HUES6 (cell line): Measurements from ENCODE around the gene ACSF3.
"Not testable (repeated sequence)": the region's sequence is repeated elsewhere in the genome, so short reads cannot be mapped to it uniquely, and the experiment has no call there.

Source experiments
- H3K27ac ChIP-seq: 2 replicates; pipeline ENCODE4 v1.7.0; 2013; ENCODE audit warnings: low read depth, mild to moderate bottlenecking, low read length, inconsistent platforms
- H3K27me3 ChIP-seq: 2 replicates; pipeline ENCODE4 v1.6.1; 2013; ENCODE audit warnings: low read length; ENCODE audit not compliant: control insufficient read depth, insufficient read depth
- H3K36me3 ChIP-seq: 2 replicates; pipeline ENCODE4 v1.6.1; 2013; ENCODE audit warnings: low read length; ENCODE audit not compliant: control insufficient read depth, insufficient read depth
- H3K4me1 ChIP-seq: 2 replicates; pipeline ENCODE4 v1.6.1; 2013; ENCODE audit warnings: low read length; ENCODE audit not compliant: control insufficient read depth, insufficient read depth
- H3K4me3 ChIP-seq: 2 replicates; pipeline ENCODE4 v1.5.1; 2013; ENCODE audit warnings: low read depth, low read length
- H3K9ac ChIP-seq: one replicate; pipeline ENCODE4 v1.6.1; 2013; ENCODE audit warnings: mild to moderate bottlenecking, low read length
- H3K9me3 ChIP-seq: 2 replicates; pipeline ENCODE4 v1.6.1; 2013; ENCODE audit warnings: low read depth, low read length; ENCODE audit not compliant: control insufficient read depth, insufficient read depth

Gene ACSF3

GRCh38 chr16:89066721-89067120, 26.9 kb upstream of the ACSF3 start:
- peaks cover 8% of the 10 kb centered on the region; the same call in 1 of the 2 replicates for H3K9me3 ChIP-seq
- no peak overlapping the region for H3K9ac ChIP-seq
- H3K27ac ChIP-seq, result no peak overlapping the region
- H3K27me3 ChIP-seq, result no peaks in the 10 kb centered on the region; the same call in 1 of the 2 replicates
- H3K36me3 ChIP-seq, result no peaks in the 10 kb centered on the region
- H3K4me1 ChIP-seq, result no peaks in the 10 kb centered on the region
- H3K4me3 ChIP-seq, result no peak overlapping the region

DNA sequence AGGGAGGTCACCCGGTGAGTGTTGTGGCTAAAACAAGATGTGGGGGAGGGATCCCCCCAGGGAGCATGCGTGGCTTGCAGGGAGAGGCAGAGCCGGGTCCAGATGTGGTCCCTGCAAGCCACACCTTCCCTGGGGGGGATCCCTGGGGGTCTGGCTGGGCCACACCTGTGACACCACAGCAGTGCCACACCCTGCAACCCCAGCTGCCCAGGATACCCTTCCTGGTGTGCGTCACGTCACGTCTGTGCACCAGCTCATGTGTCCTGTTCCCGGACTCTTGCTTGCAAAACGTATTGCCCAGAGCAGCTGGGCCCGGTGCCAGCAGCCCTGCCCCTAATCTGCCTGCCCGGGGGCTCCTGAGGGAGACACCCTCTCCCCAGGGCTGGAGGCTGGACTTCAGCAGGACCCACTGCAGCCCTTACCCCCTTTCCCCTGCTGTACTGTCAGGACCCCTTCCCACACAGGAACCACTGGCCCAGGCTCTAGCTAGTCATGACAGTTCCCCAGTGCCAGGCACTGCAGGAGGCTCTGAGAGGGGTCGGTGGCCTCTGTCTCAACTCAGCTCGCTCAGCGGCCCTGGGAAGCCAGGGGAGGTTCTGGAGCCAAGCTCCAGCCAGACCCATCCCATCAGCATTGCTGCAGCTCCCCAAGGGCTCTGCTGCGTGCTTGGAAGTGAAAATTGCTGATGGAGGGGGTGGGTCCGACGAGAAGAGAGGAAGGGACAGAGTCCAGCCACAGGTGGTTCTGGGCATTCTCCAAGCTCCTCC, 25.8 kb upstream of the ACSF3 start:
- H3K9ac ChIP-seq, result no peak overlapping the region
- no peak overlapping the region for H3K27ac ChIP-seq
- no peaks in the 10 kb centered on the region; the same call in 1 of the 2 replicates for H3K27me3 ChIP-seq
- H3K4me3 ChIP-seq, result no peak overlapping the region
- no peaks in the 10 kb centered on the region for H3K36me3 ChIP-seq
- H3K4me1 ChIP-seq, result no peaks in the 10 kb centered on the region
- peaks cover 8% of the 10 kb centered on the region; the same call in 1 of the 2 replicates for H3K9me3 ChIP-seq

DNA sequence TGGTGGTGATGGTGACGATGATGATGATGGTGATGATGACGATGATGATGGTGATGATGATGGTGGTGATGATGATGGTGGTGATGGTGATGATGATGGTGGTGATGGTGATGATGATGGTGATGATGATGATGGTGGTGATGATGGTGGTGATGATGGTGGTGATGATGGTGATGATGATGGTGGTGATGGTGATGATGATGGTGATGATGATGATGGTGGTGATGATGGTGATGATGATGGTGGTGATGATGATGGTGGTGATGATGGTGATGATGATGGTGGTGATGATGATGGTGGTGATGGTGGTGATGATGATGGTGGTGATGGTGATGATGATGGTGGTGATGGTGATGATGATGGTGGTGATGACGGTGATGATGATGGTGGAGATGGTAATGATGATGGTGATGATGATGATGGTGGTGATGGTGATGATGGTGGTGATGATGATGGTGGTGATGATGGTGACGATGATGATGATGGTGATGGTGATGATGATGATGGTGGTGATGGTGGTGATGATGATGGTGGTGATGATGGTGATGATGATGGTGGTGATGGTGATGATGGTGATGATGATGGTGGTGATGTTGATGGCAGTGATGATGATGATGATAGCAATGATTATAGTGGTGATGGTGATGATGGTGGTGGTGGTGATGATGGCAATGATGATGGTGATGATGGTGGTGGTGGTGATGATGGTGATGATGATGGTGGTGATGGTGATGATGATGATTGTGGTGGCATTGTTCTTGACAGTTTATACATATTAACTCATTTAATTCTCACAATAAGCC, 24.6 kb upstream of the ACSF3 start:
- H3K4me3 ChIP-seq, H3K27ac ChIP-seq, H3K27me3 ChIP-seq, H3K36me3 ChIP-seq, H3K4me1 ChIP-seq, H3K9ac ChIP-seq: not testable (repeated sequence)
- peaks cover 12% of the 10 kb centered on the region for H3K9me3 ChIP-seq

- H3K9ac ChIP-seq, result no peak overlapping the region
- no peak overlapping the region for H3K27ac ChIP-seq
- H3K9me3 ChIP-seq, result peaks cover 21% of the 10 kb centered on the region
- H3K36me3 ChIP-seq, result no peaks in the 10 kb centered on the region
- H3K27me3 ChIP-seq, result no peaks in the 10 kb centered on the region; the same call in 1 of the 2 replicates
- no peak overlapping the region for H3K4me3 ChIP-seq
- H3K4me1 ChIP-seq, result no peaks in the 10 kb centered on the region
Observed at GRCh38 chr16:89069920-89070319, 23.7 kb upstream of the ACSF3 start.

- Histone ChIP-seq H3K4me1 (no peaks in the 10 kb centered on the region), H3K9me3 (peaks cover 28% of the 10 kb centered on the region), H3K9ac (no peak overlapping the region), H3K27me3 (no peaks in the 10 kb centered on the region; the same call in 1 of the 2 replicates), H3K4me3 (no peak overlapping the region), H3K36me3 (no peaks in the 10 kb centered on the region), H3K27ac (no peak overlapping the region)
Observed at GRCh38 chr16:89070590-89070989, 23.1 kb upstream of the ACSF3 start.

- peaks cover 36% of the 10 kb centered on the region for H3K9me3 ChIP-seq
- H3K27me3 ChIP-seq, result no peaks in the 10 kb centered on the region; the same call in 1 of the 2 replicates
- no peaks in the 10 kb centered on the region for H3K36me3 ChIP-seq
- H3K4me1 ChIP-seq, result no peaks in the 10 kb centered on the region
- H3K4me3 ChIP-seq, result no peak overlapping the region
- no peak overlapping the region for H3K27ac ChIP-seq
- no peak overlapping the region for H3K9ac ChIP-seq
Observed at GRCh38 chr16:89071686-89072547, 21.7 kb upstream of the ACSF3 start.

GRCh38 chr16:89072548-89073130, 21.0 kb upstream of the ACSF3 start:
- H3K36me3 ChIP-seq, result no peaks in the 10 kb centered on the region
- peaks cover 36% of the 10 kb centered on the region for H3K9me3 ChIP-seq
- no peak overlapping the region for H3K9ac ChIP-seq
- H3K27ac ChIP-seq, result no peak overlapping the region
- H3K4me3 ChIP-seq, result no peak overlapping the region
- H3K27me3 ChIP-seq, result no peaks in the 10 kb centered on the region; the same call in 1 of the 2 replicates
- H3K4me1 ChIP-seq, result no peaks in the 10 kb centered on the region

- Histone ChIP-seq H3K27ac (no peak overlapping the region), H3K9me3 (peaks cover 36% of the 10 kb centered on the region), H3K9ac (no peak overlapping the region)
Observed at GRCh38 chr16:89073346-89074071, 20.1 kb upstream of the ACSF3 start.

GRCh38 chr16:89074072-89074674, 19.5 kb upstream of the ACSF3 start:
- H3K36me3 ChIP-seq, H3K27ac ChIP-seq, H3K4me1 ChIP-seq, H3K27me3 ChIP-seq, H3K9ac ChIP-seq, H3K4me3 ChIP-seq: not testable (repeated sequence)
- H3K9me3 ChIP-seq, result peaks cover 29% of the 10 kb centered on the region

More at GRCh38 chr16:89073346-89074071, 20.1 kb upstream of the ACSF3 start:
- Histone ChIP-seq H3K4me1 (no peaks in the 10 kb centered on the region), H3K27me3 (no peaks in the 10 kb centered on the region; the same call in 1 of the 2 replicates), H3K36me3 (no peaks in the 10 kb centered on the region), H3K4me3 (no peak overlapping the region)
